Esophagus muscularis mucosa (tissue), 4 donors: Measurements from ENCODE around the gene USP48. TPM values are rescaled to one million over a fixed set of nuclear protein-coding genes. Genes with fewer than 3 reads are reported as not detected.

Experiments
- DNase-seq: peaks from one replicate; pipeline ENCODE4 v3.0.0-alpha.2; 2017; ENCODE audit errors: extremely low spot score
- H3K27ac ChIP-seq, 4 donors: fragments of 200-600 bp; sonication (generic); replicated peaks in 1 of 4; 1 replicate in 3 of 4; 2 replicates in 1 of 4; pipeline ENCODE4 v1.5.1; 2016 to 2019; ENCODE audit warnings: mild to moderate bottlenecking in 1 of 4
- H3K27me3 ChIP-seq, 4 donors: fragments of 200-600 bp; sonication (generic); one replicate each; pipeline versions ENCODE4 v1.5.1 to v1.6.0; 2016 to 2019
- H3K36me3 ChIP-seq, 4 donors: fragments of 200-600 bp; sonication (generic); one replicate each; pipeline ENCODE4 v1.5.1; 2016 to 2019
- H3K4me1 ChIP-seq, 4 donors: fragments of 200-600 bp; sonication (generic); one replicate each; pipeline ENCODE4 v1.5.1; 2016 to 2019
- H3K4me3 ChIP-seq, 4 donors: fragments of 200-600 bp; sonication (generic); 1 replicate in 2 of 4; 2 replicates in 2 of 4; pipeline ENCODE4 v1.5.1; 2016 to 2019; ENCODE audit warnings: mild to moderate bottlenecking in 4 of 4, moderate library complexity in 1 of 4
- H3K9me3 ChIP-seq, 4 donors: fragments of 200-600 bp; sonication (generic); 1 replicate in 3 of 4; 2 replicates in 1 of 4; pipeline ENCODE4 v1.5.1; 2016 to 2019
- CTCF ChIP-seq, 3 experiments: fragments of 200-600 bp in 2 of 3; fragments of 450-650 bp in 1 of 3; sonication (generic) in 2 of 3; IDR thresholded peaks; one replicate each; pipeline ENCODE4 v1.5.1; 2017 to 2019; ENCODE audit warnings: antibody characterized with exemption in 3 of 3, mild to moderate bottlenecking in 2 of 3, moderate library complexity in 1 of 3
- EP300 ChIP-seq: sonication (generic); formaldehyde crosslinking; IDR thresholded peaks from one replicate; pipeline ENCODE4 v1.6.1; 2017; ENCODE audit warnings: antibody characterized with exemption
- POLR2A ChIP-seq: fragments of 450-650 bp; IDR thresholded peaks from one replicate; pipeline ENCODE4 v1.6.1; 2017; ENCODE audit warnings: antibody characterized with exemption, moderate library complexity, mild to moderate bottlenecking, low read depth
- POLR2AphosphoS5 ChIP-seq, 2 donors: sonication (generic); formaldehyde crosslinking; IDR thresholded peaks; one replicate each; pipeline ENCODE4 v1.6.1; 2017; ENCODE audit warnings: antibody characterized with exemption in 2 of 2
- WGBS: methylation state at CpG from one replicate; pipeline ENCODE4 v1.1.5; 2018; 5-methylcytosine and 5-hydroxymethylcytosine counted together
- intact Hi-C: fragments of 100-400 bp; cut with DNase I; formaldehyde crosslinking; loops from one replicate; pipeline ENCODE4 v1.15.1; 2023
- total RNA-seq, 4 donors: library from RNA; depleted of rRNA; stranded (reverse); fragments of >200 nt; gene quantifications; one replicate each; pipeline versions ENCODE4 v1.1.0 to v1.2.1, GENCODE V29; 2016

Gene USP48
- total RNA-seq, 4 donors from 2014 or later, result 29.3 to 46.5 (median 37.7) TPM

- H3K4me1 ChIP-seq, result peaks cover 3 to 13% (median 9%) of the 10 kb centered on the region in 4 donors
- WGBS, result 58% methylated on average over 4 of the region's 4 CpGs
- intact Hi-C loops, result no loop called here
- H3K9me3 ChIP-seq, result no peaks in the 10 kb centered on the region
- no peak for DNase-seq
- no peak for TF ChIP-seq POLR2A
- TF ChIP-seq CTCF (IDR thresholded peaks at IDR 0.05), result no peak
- no peak for TF ChIP-seq POLR2AphosphoS5 (IDR thresholded peaks at IDR 0.05)
- no peaks in the 10 kb centered on the region for H3K27me3 ChIP-seq
- H3K4me3 ChIP-seq, result no peak overlapping the region
- H3K27ac ChIP-seq, result peak overlapping the region in 1 of 4 donors; percentile 3
- H3K36me3 ChIP-seq, result peaks cover 34 to 68% (median 60%) of the 10 kb centered on the region in 4 donors
These were observed 77.5 kb downstream of the USP48 start for GRCh38 chr1:21705303-21705980.

DNA sequence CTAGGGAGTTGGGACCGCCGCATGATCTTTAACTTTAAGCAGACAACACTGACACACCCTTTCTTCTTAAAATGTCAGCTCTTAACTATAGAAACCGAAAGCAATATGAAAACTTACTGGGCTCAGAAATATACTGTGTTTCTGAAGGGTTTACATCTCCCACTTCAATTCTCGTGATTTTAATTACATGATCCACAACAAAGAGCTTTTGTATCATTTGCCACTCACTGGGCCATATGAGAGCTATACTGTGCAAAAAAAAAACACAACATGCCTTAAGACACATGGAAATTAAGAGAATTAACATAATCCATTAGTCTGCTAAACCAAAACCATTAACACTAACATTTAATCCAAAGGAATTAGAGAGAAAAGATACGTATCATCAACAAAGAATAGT, 78.8 kb downstream of the USP48 start:
- Histone ChIP-seq H3K27ac (no peak overlapping the region), H3K4me3 (no peak overlapping the region), H3K9me3 (no peaks in the 10 kb centered on the region), H3K4me1 (peaks cover 3 to 13% (median 9%) of the 10 kb centered on the region in 4 donors), H3K36me3 (peaks cover 39 to 79% (median 68%) of the 10 kb centered on the region in 4 donors), H3K27me3 (no peaks in the 10 kb centered on the region)
- TF ChIP-seq POLR2AphosphoS5 (IDR thresholded peaks at IDR 0.05), result no peak
- no peak for TF ChIP-seq EP300
- no peak for TF ChIP-seq POLR2A
- TF ChIP-seq CTCF (IDR thresholded peaks at IDR 0.05), result no peak
- DNase-seq, result no peak
- intact Hi-C loops, result no loop called here
- 95% methylated on average over 5 of the region's 5 CpGs for WGBS

DNA sequence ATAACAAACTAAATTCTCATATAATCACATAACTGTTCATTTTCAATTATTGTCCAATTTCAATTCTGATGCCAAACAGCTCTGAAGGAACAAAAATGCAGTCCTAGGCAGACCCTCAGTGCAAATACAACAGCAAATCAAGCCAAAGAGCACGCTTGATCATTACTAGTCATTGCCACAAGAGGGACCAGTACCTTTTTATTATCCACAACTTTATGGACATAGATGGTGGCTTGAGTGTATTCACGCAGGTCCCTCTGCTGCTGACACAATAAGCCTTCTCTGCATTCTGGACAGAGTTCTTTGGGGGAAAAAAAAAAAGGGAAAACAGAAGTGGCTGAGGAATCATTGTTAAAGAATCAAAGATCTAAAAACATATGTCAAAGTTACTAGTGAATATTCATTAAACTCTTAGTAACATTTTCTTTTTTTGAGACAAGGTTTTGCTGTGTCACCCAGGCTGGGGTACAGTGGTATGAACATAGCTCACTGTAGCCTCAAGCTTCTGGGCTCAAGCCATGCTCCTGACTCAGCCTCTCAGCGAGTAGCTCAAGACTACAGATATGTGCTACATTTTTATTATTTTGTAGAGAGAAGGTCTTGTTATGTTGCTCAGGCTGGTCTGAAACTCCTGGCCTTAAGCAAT, 79.5 kb downstream of the USP48 start:
- peaks cover 39 to 81% (median 69%) of the 10 kb centered on the region in 4 donors for H3K36me3 ChIP-seq
- peaks cover 3 to 13% (median 9%) of the 10 kb centered on the region in 4 donors for H3K4me1 ChIP-seq
- no peak for DNase-seq
- H3K9me3 ChIP-seq, result no peaks in the 10 kb centered on the region
- intact Hi-C loops, result no loop called here
- no peak overlapping the region for H3K27ac ChIP-seq
- no peak overlapping the region for H3K4me3 ChIP-seq
- no peaks in the 10 kb centered on the region for H3K27me3 ChIP-seq
- WGBS, result 70% methylated on average over 3 of the region's 3 CpGs
- TF ChIP-seq POLR2AphosphoS5 (IDR thresholded peaks at IDR 0.05), result no peak
- TF ChIP-seq EP300, result no peak
- TF ChIP-seq CTCF (IDR thresholded peaks at IDR 0.05), result peak in 2 of 3 experiments; percentile 18 to 33

GRCh38 chr1:21702780-21703179, 80.2 kb downstream of the USP48 start:
- Histone ChIP-seq H3K27ac (no peak overlapping the region), H3K27me3 (no peaks in the 10 kb centered on the region), H3K4me3 (no peak overlapping the region), H3K36me3 (peaks cover 39 to 74% (median 63%) of the 10 kb centered on the region in 4 donors), H3K4me1 (peaks cover 3 to 13% (median 9%) of the 10 kb centered on the region in 4 donors), H3K9me3 (no peaks in the 10 kb centered on the region)
- TF ChIP-seq CTCF (IDR thresholded peaks at IDR 0.05) (no peak), POLR2AphosphoS5 (IDR thresholded peaks at IDR 0.05) (no peak), EP300 (no peak), POLR2A (no peak)
- DNase-seq, result no peak
- intact Hi-C loops, result no loop called here
- 93% methylated on average over 4 of the region's 4 CpGs for WGBS
